K562 (cell line): Measurements from ENCODE around the gene GUCY1A2. TPM values are rescaled to one million over a fixed set of nuclear protein-coding genes. Genes with fewer than 3 reads are reported as not detected.

Experiments used
- ATAC-seq: fragments of 200-7000 bp; cut with Tn5 transposase; 3 replicates; pipeline ENCODE4 v1.9.1; 2020; ENCODE audit warnings: moderate library complexity
- BruUV-seq: library from RNA; stranded (reverse); fragments of 400-500 nt; replicated peaks from 2 replicates; lab custom pipeline; 2021; lab: Mats Ljungman, UMichigan
- CTCF ChIA-PET: fragments of 300-600 bp; formaldehyde crosslinking; extraction: SDS; loops from one replicate; lab custom pipeline; 2021; ENCODE audit warnings: low intra/inter-chr PET ratio; lab: Yijun Ruan, JAX
- POLR2A ChIA-PET: fragments of 300-600, 350-650 bp; sonication (Branson Sonifier 250); formaldehyde crosslinking; extraction: SDS; loops from one replicate; lab custom pipeline; 2021; ENCODE audit warnings: antibody characterized with exemption, inconsistent platforms; lab: Yijun Ruan, JAX
- DNase-seq, 4 experiments: peaks; one replicate each; pipeline versions ENCODE4 v3.0.0 to v3.0.0-alpha.2; 2011 to 2018; ENCODE audit warnings: low spot score in 3 of 4, mixed read lengths in 3 of 4; ENCODE audit errors: extremely low read depth in 1 of 4
- FAIRE-seq: peaks from 2 replicates; lab custom pipeline; 2011; peaks lifted over from hg19 to GRCh38; lab: Jason Lieb, UNC
- H2AFZ ChIP-seq: 2 replicates; pipeline ENCODE4 v1.6.0; 2011; ENCODE audit warnings: low read depth, low read length, control low read depth, inconsistent platforms
- H3K27ac ChIP-seq: fragments of 200-600 bp; 3 replicates; pipeline ENCODE4 v1.8.0; 2011; ENCODE audit warnings: low read depth, mild to moderate bottlenecking, control low read depth, inconsistent platforms, low read length, moderate library complexity, mixed read lengths; ENCODE audit errors: extremely low read depth
- H3K27me3 ChIP-seq, 2 experiments: fragments of 300-600 bp in 1 of 2; 2 replicates in 1 of 2; 3 replicates in 1 of 2; pipeline versions ENCODE4 v1.6.0 to v1.8.0; 2011; ENCODE audit warnings: inconsistent platforms in 2 of 2, low read length in 2 of 2, mild to moderate bottlenecking in 1 of 2, mixed read lengths in 1 of 2, moderate library complexity in 1 of 2; ENCODE audit not compliant: control insufficient read depth in 2 of 2, insufficient read depth in 2 of 2
- H3K36me3 ChIP-seq: fragments of 300-600 bp; 3 replicates; pipeline ENCODE4 v1.8.0; 2011; ENCODE audit warnings: mild to moderate bottlenecking, low read length, inconsistent platforms; ENCODE audit not compliant: control insufficient read depth, insufficient read depth
- H3K4me1 ChIP-seq, 2 experiments: fragments of 200-600 bp in 1 of 2; replicated peaks in 1 of 2; 2 replicates in 1 of 2; 3 replicates in 1 of 2; pipeline versions ENCODE4 v1.5.1 to v1.8.0; 2011; ENCODE audit warnings: inconsistent platforms in 2 of 2, low read length in 2 of 2, mild to moderate bottlenecking in 1 of 2, mixed read lengths in 1 of 2, moderate library complexity in 1 of 2; ENCODE audit not compliant: control insufficient read depth in 2 of 2, insufficient read depth in 2 of 2
- H3K4me2 ChIP-seq: 2 replicates; pipeline ENCODE4 v1.6.1; 2011; ENCODE audit warnings: low read length, control low read depth, inconsistent platforms, mixed read lengths; ENCODE audit not compliant: insufficient read depth
- H3K4me3 ChIP-seq: fragments of 200-600 bp; sonication (generic), shearing (Covaris generic); 2 replicates; pipeline ENCODE4 v1.5.1; 2016; ENCODE audit warnings: control low read depth, inconsistent platforms
- H3K79me2 ChIP-seq: fragments of 200-600 bp; 3 replicates; pipeline ENCODE4 v1.8.0; 2011; ENCODE audit warnings: low read length, inconsistent platforms; ENCODE audit not compliant: control insufficient read depth, insufficient read depth
- H3K9ac ChIP-seq, 2 experiments: 2 replicates each; pipeline versions ENCODE4 v1.6.0 to v1.6.1; 2011; ENCODE audit warnings: low read depth in 2 of 2, low read length in 2 of 2, control low read depth in 1 of 2, inconsistent platforms in 1 of 2, mild to moderate bottlenecking in 1 of 2, mixed read lengths in 1 of 2; ENCODE audit not compliant: insufficient read depth in 1 of 2
- H3K9me1 ChIP-seq: one replicate; pipeline ENCODE4 v1.6.0; 2011; ENCODE audit warnings: inconsistent platforms, mild to moderate bottlenecking, low read length, moderate library complexity; ENCODE audit not compliant: control insufficient read depth, insufficient read depth
- H3K9me3 ChIP-seq: replicated peaks from 2 replicates; pipeline ENCODE4 v1.5.1; 2011; ENCODE audit warnings: low read depth, low read length, inconsistent platforms; ENCODE audit not compliant: control insufficient read depth, insufficient read depth
- H4K20me1 ChIP-seq: replicated peaks from 2 replicates; pipeline ENCODE4 v1.6.1; 2011; ENCODE audit warnings: low read length, inconsistent platforms, mixed read lengths; ENCODE audit not compliant: control insufficient read depth, insufficient read depth
- AFF1 ChIP-seq, 2 experiments: fragments of 450-650 bp; IDR thresholded peaks; 2 replicates each; pipeline ENCODE4 v1.6.1; 2018; ENCODE audit warnings: mild to moderate bottlenecking in 2 of 2, low read depth in 1 of 2; ENCODE audit not compliant: partially characterized antibody in 2 of 2
- GTF2A2 ChIP-seq: IDR thresholded peaks from 2 replicates; pipeline ENCODE4 v1.6.1; 2016; ENCODE audit warnings: mild to moderate bottlenecking, missing genetic modification characterization, missing compliant biosample characterization
- HDAC2 ChIP-seq: fragments of 450-650 bp; IDR thresholded peaks from 2 replicates; pipeline ENCODE4 v1.6.1; 2016; ENCODE audit warnings: mild to moderate bottlenecking
- HDGF ChIP-seq: fragments of 450-650 bp; IDR thresholded peaks from 2 replicates; pipeline ENCODE4 v1.6.1; 2016
- HEY1 ChIP-seq: fragments of 250-450 bp; sonication (Bioruptor Pico); IDR thresholded peaks from 2 replicates; pipeline ENCODE4 v1.5.0; 2020; ENCODE audit warnings: mild to moderate bottlenecking, moderate library complexity, borderline replicate concordance
- ILK ChIP-seq: fragments of 450-650 bp; IDR thresholded peaks from 2 replicates; pipeline ENCODE4 v1.6.1; 2016; ENCODE audit warnings: missing genetic modification characterization, low read depth, mild to moderate bottlenecking, missing compliant biosample characterization, moderate library complexity, borderline replicate concordance
- JUNB ChIP-seq: fragments of 450-650 bp; formaldehyde crosslinking; conservative IDR thresholded peaks from 2 replicates; pipeline ENCODE4 v1.4.0; 2020; ENCODE audit warnings: mild to moderate bottlenecking
- MAFF ChIP-seq: IDR thresholded peaks from 2 replicates; pipeline ENCODE4 v1.6.1; 2012; ENCODE audit warnings: low read length, improper control_type of control experiment
- MCM5 ChIP-seq: fragments of 450-650 bp; IDR thresholded peaks from 2 replicates; pipeline ENCODE4 v1.6.1; 2016; ENCODE audit warnings: low read depth
- MECOM ChIP-seq: fragments of 250-450 bp; sonication (Bioruptor Pico); IDR thresholded peaks from 2 replicates; pipeline ENCODE4 v1.8.0; 2022; ENCODE audit warnings: inconsistent platforms
- POLR2AphosphoS5 ChIP-seq: IDR thresholded peaks from 2 replicates; pipeline ENCODE4 v1.6.1; 2011; ENCODE audit warnings: mild to moderate bottlenecking, low read depth, low read length, moderate library complexity; ENCODE audit not compliant: control insufficient read depth, insufficient read depth
- SMAD1 ChIP-seq: fragments of 150-350 bp; IDR thresholded peaks from 2 replicates; pipeline ENCODE4 v1.6.1; 2014; ENCODE audit warnings: low read length, low read depth; ENCODE audit not compliant: partially characterized antibody
- TFAP4 ChIP-seq: sonication (generic); formaldehyde crosslinking; IDR thresholded peaks from 2 replicates; pipeline ENCODE4 v1.8.0; 2022; ENCODE audit warnings: missing genetic modification reagents, mild to moderate bottlenecking, moderate library complexity, borderline replicate concordance
- U2AF1 ChIP-seq: fragments of 200-400 bp; formaldehyde crosslinking; optimal IDR thresholded peaks from 2 replicates; pipeline ENCODE3; 2017; ENCODE audit warnings: mild to moderate bottlenecking, low read depth, low read length, moderate library complexity
- ZFP36 ChIP-seq: fragments of 150-350 bp; IDR thresholded peaks from 2 replicates; pipeline ENCODE4 v1.6.1; 2018; ENCODE audit warnings: low read length, low read depth; ENCODE audit not compliant: partially characterized antibody
- ZNF140 ChIP-seq: fragments of 250-450 bp; sonication (Bioruptor Pico); IDR thresholded peaks from 2 replicates; pipeline ENCODE4 v1.8.0; 2021; ENCODE audit warnings: moderate library complexity, mild to moderate bottlenecking, inconsistent platforms
- ZNF316 ChIP-seq: fragments of 450-650 bp; IDR thresholded peaks from 2 replicates; pipeline ENCODE4 v1.6.1; 2016
- ZNF79 ChIP-seq: fragments of 250-450 bp; sonication (Bioruptor Pico); IDR thresholded peaks from 2 replicates; pipeline ENCODE4 v1.4.0; 2020; ENCODE audit warnings: low read depth, mild to moderate bottlenecking, moderate library complexity
- WGBS: fragments of 100-300 bp; shearing (Covaris generic); methylation state at CpG from one replicate; pipeline ENCODE4 v1.1.6; 2016; ENCODE audit warnings: low coverage, mixed read lengths; ENCODE audit not compliant: insufficient coverage; ENCODE audit errors: missing lambda C conversion rate; 5-methylcytosine and 5-hydroxymethylcytosine counted together
- in situ Hi-C: fragments of 300-500 bp; cut with MboI; formaldehyde crosslinking; loops from 4 replicates; pipeline ENCODE4 v1.15.0; 2018; ENCODE audit warnings: inconsistent platforms, mixed read lengths
- intact Hi-C: fragments of 100-400 bp; cut with micrococcal nuclease; formaldehyde crosslinking; loops from 2 replicates; pipeline ENCODE4 v1.14.2; 2022
- polyA plus RNA-seq, 8 experiments: library from polyadenylated mRNA; depleted of rRNA in 4 of 8; stranded (reverse) in 5 of 8; unstranded in 3 of 8; fragments of >200 nt; fragmentation: Nextera tagmentation in 2 of 8; fragmentation: Illumina TruSeq in 1 of 8; extraction: Ambion mirVana in 2 of 8; extraction: Trizol in 1 of 8; gene quantifications; 2 replicates each; pipeline versions ENCODE4 v1.2.1 to v1.2.3, GENCODE V29; 2011 to 2014; ENCODE audit warnings: inconsistent platforms in 1 of 8, missing spikeins in 1 of 8
- total RNA-seq, 7 experiments: library from RNA; depleted of rRNA in 6 of 7; stranded (reverse); fragments of >200 nt in 6 of 7; fragmentation: Illumina TruSeq in 2 of 7; extraction: Trizol in 2 of 7; gene quantifications; 2 replicates each; pipeline versions ENCODE4 v1.2.1 to v1.2.3, GENCODE V29; 2011 to 2021; ENCODE audit warnings: low replicate concordance in 1 of 7
- TF ChIP-seq, protein P1 (sequence below): fragments of 250-450 bp; sonication (Bioruptor Pico); IDR thresholded peaks from 2 replicates; pipeline ENCODE4 v1.8.0; 2022; ENCODE audit warnings: moderate library complexity, mild to moderate bottlenecking, inconsistent platforms

GUCY1A2 gene
- total and polyA plus RNA-seq, 9 of the 15 experiments (the other 6 are each of a cell fraction or from before 2014, with no cell fraction given) = under 0.01 to 0.04 TPM; not detected in 7

DNA sequence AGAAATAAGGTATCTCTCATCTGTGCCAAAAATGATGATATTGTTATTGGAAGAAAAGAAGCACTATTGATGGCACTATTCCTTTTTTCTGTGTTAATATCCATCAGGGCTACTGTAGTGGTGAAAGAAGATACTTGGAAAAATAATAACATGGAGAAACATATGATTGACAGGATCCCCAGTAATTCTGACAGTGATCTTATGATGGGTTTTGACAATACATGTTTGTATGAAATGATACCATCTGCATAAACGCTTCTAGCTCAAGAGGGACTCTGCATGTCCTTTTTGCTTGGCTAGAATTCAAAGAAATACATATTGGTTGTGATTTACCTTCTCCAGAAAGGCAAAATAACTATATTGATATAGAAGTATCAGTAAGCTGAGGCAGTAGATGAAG, 178.1 kb downstream of the GUCY1A2 start (continued):
- TF ChIP-seq GTF2A2 (tag) (no peak), JUNB (CRISPR knock-in tag) (no peak)

DNA sequence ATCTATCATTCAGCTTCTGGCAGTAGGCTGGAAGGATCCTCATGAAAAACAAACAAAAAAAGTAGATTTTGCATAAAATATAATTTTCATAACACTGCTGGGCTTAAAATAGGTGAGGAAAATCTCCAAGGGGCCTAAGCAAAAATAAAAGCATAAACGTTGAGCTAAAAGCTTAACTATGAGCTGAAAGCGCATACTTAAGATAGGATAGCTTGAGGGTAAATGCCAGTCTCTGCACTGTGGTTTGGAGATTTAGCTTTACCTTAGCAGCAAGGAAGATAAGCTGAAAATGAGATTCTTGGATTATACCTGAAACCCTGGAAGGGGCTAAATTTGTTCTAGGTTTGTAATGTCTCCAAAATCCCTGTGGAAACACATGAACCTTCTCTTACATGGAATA, 183.7 kb downstream of the GUCY1A2 start:
- H3K79me2 ChIP-seq = no peaks in the 10 kb centered on the region
- WGBS = 5% methylated on average over 2 of the region's 2 CpGs
- in situ Hi-C loops = no loop called here
- H3K27ac ChIP-seq = no peak overlapping the region
- no peak for FAIRE-seq
- H3K4me3 ChIP-seq = no peak overlapping the region
- H3K9me3 ChIP-seq = no peaks in the 10 kb centered on the region
- no TSS peak for BruUV-seq
- no peak overlapping the region for H2AFZ ChIP-seq
- H4K20me1 ChIP-seq = no peaks in the 10 kb centered on the region
- no peak overlapping the region for H3K4me2 ChIP-seq
- no peak for DNase-seq
- H3K9me1 ChIP-seq = no peaks in the 10 kb centered on the region
- H3K36me3 ChIP-seq = no peaks in the 10 kb centered on the region
- intact Hi-C loops = no loop called here
- no peak overlapping the region for H3K9ac ChIP-seq
- no peak for ATAC-seq
- no peaks in the 10 kb centered on the region for H3K27me3 ChIP-seq
- POLR2A ChIA-PET = no interaction called here
- CTCF ChIA-PET = no interaction called here
- no peaks in the 10 kb centered on the region for H3K4me1 ChIP-seq
- TF ChIP-seq HDGF = no peak
- TF ChIP-seq ZNF140 = no peak
- TF ChIP-seq ILK = no peak
- no peak for TF ChIP-seq SMAD1
- TF ChIP-seq, protein P1, sequence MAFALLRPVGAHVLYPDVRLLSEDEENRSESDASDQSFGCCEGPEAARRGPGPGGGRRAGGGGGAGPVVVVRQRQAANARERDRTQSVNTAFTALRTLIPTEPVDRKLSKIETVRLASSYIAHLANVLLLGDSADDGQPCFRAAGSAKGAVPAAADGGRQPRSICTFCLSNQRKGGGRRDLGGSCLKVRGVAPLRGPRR (CRISPR knock-in tag) = no peak
- TF ChIP-seq HDAC2 = no peak
- no peak for TF ChIP-seq AFF1 (IDR thresholded peaks at IDR 0.05; ENCODE audit: low read depth in 1 of 2, partially characterized antibody in 2 of 2)
- no peak for TF ChIP-seq HEY1 (CRISPR knock-in tag)
- TF ChIP-seq ZNF316 = no peak
- no peak for TF ChIP-seq POLR2AphosphoS5
- TF ChIP-seq MECOM (CRISPR knock-in tag) = no peak
- no peak for TF ChIP-seq ZFP36
- no peak for TF ChIP-seq MAFF
- no peak for TF ChIP-seq MCM5
- no peak for TF ChIP-seq ZNF79
- no peak for TF ChIP-seq U2AF1
- TF ChIP-seq TFAP4 (CRISPR knock-in tag) = no peak
